Measurements from ENCODE around the gene TRIM38.
"Not testable (repeated sequence)": the region's sequence is repeated elsewhere in the genome, so short reads cannot be mapped to it uniquely, and the experiment has no call there.

TRIM38 gene

GRCh38 chr6:25962149-25963127, at the start of gene TRIM38:
TRIM38 (plus strand) TSS chr6:25962802; CDS start chr6:25966523, 3,721 bp downstream.
- DNase-seq (ENCODE audit: low read depth, low spot score) = peak; percentile 64

- DNase-seq (ENCODE audit: low read depth, low spot score) = no peak
These were observed 48.9 kb upstream of the TRIM38 start for GRCh38 chr6:25913741-25914140.

- DNase-seq (ENCODE audit: low read depth, low spot score) = no peak
These were observed 46.3 kb upstream of the TRIM38 start for GRCh38 chr6:25916330-25916729.

GRCh38 chr6:25916789-25917490, 45.7 kb upstream of the TRIM38 start:
- no peak for DNase-seq (ENCODE audit: low read depth, low spot score)

GRCh38 chr6:25918083-25918683, 44.4 kb upstream of the TRIM38 start:
- no peak for DNase-seq (ENCODE audit: low read depth, low spot score)

- DNase-seq (ENCODE audit: low read depth, low spot score) = no peak
These were observed 42.9 kb upstream of the TRIM38 start for GRCh38 chr6:25919657-25920056.

- no peak for DNase-seq (ENCODE audit: low read depth, low spot score)
These were observed 40.9 kb upstream of the TRIM38 start for GRCh38 chr6:25921525-25922203.

- no peak for DNase-seq (ENCODE audit: low read depth, low spot score)
These were observed 40.3 kb upstream of the TRIM38 start for GRCh38 chr6:25922301-25922700.

GRCh38 chr6:25925876-25926275, 36.7 kb upstream of the TRIM38 start:
- DNase-seq (ENCODE audit: low read depth, low spot score) = no peak

- no peak for DNase-seq (ENCODE audit: low read depth, low spot score)
These were observed 35.4 kb upstream of the TRIM38 start for GRCh38 chr6:25927178-25927577.

GRCh38 chr6:25927756-25928216, 34.8 kb upstream of the TRIM38 start:
- DNase-seq (ENCODE audit: low read depth, low spot score) = no peak

GRCh38 chr6:25928562-25929324, 33.9 kb upstream of the TRIM38 start:
- no peak for DNase-seq (ENCODE audit: low read depth, low spot score)

- not testable (repeated sequence) for DNase-seq (ENCODE audit: low read depth, low spot score)
These were observed 32.8 kb upstream of the TRIM38 start for GRCh38 chr6:25929785-25930184.

- DNase-seq (ENCODE audit: low read depth, low spot score) = no peak
These were observed 31.8 kb upstream of the TRIM38 start, which contains the start of gene SLC17A2 for GRCh38 chr6:25930532-25931410. SLC17A2 (minus strand) TSS chr6:25930691; CDS start chr6:25925796, 4,895 bp downstream.

GRCh38 chr6:25931411-25931709, 31.2 kb upstream of the TRIM38 start:
- DNase-seq (ENCODE audit: low read depth, low spot score) = no peak

- no peak for DNase-seq (ENCODE audit: low read depth, low spot score)
These were observed 28.4 kb upstream of the TRIM38 start for GRCh38 chr6:25934156-25934555.

- DNase-seq (ENCODE audit: low read depth, low spot score) = no peak
These were observed 27.8 kb upstream of the TRIM38 start for GRCh38 chr6:25934735-25935313.

- no peak for DNase-seq (ENCODE audit: low read depth, low spot score)
These were observed 26.6 kb upstream of the TRIM38 start for GRCh38 chr6:25935953-25936352.

- DNase-seq (ENCODE audit: low read depth, low spot score) = no peak
These were observed 23.0 kb upstream of the TRIM38 start for GRCh38 chr6:25939593-25939992.

All from activated CD4-positive, CD25-positive, alpha-beta regulatory T cell treated with anti-CD3 and anti-CD28 coated beads, Interleukin-2, amount 50 U/mL, for 16 hours (primary cell).